Putamen (tissue), 1 donor: ENCODE data around the gene CRACDL.
A peak's percentile ranks its signal among the peaks of the same experiment; 100 is the strongest.

ENCODE experiments used
- DNase-seq: peaks from one replicate; pipeline ENCODE4 v3.0.0-alpha.2; 2016; ENCODE audit warnings: low spot score

The CRACDL gene

GRCh38 chr2:98750593-98751282 is 185.3 kb downstream of the CRACDL start:
- DNase-seq = no peak

- peak; percentile 55 for DNase-seq
These were observed 187.0 kb downstream of the CRACDL start for GRCh38 chr2:98749066-98749450.

- DNase-seq = no peak
These were observed 187.5 kb downstream of the CRACDL start for GRCh38 chr2:98748292-98749065.

- no peak for DNase-seq
These were observed 188.1 kb downstream of the CRACDL start for GRCh38 chr2:98747888-98748287.

GRCh38 chr2:98746426-98746825 is 189.6 kb downstream of the CRACDL start:
- no peak for DNase-seq

GRCh38 chr2:98744595-98744994 is 191.4 kb downstream of the CRACDL start:
- no peak for DNase-seq
